ENCODE results near the gene CLIP3.
A peak's percentile ranks its signal among the peaks of the same experiment; 100 is the strongest.

The CLIP3 gene

GRCh38 chr19:36013280-36014011 is 19.2 kb downstream of the CLIP3 start:
- peak in 1 of 10 donors; percentile 67 for DNase-seq
- intact Hi-C loops (cut with DNase I), result no loop called here

- intact Hi-C loops (cut with DNase I), result no loop called here
- no peak for DNase-seq
Measured at GRCh38 chr19:36010402-36010801, 22.3 kb downstream of the CLIP3 start.

GRCh38 chr19:36009633-36010379 is 22.9 kb downstream of the CLIP3 start:
- no peak for DNase-seq
- intact Hi-C loops (cut with DNase I), result no loop called here

GRCh38 chr19:36009220-36009619 is 23.5 kb downstream of the CLIP3 start:
- peak in 9 of 10 donors; percentile 56 to 97 (median 73) for DNase-seq
- intact Hi-C loops (cut with DNase I), result no loop called here

- intact Hi-C loops (cut with DNase I), result no loop called here
- DNase-seq, result no peak
Measured at GRCh38 chr19:36008336-36008978, 24.2 kb downstream of the CLIP3 start, which contains the start of gene SYNE4. TSS of gene SYNE4 (minus strand) at chr19:36008813. CDS start at chr19:36008681, 132 bp downstream.

GRCh38 chr19:36006955-36007354 is 25.7 kb downstream of the CLIP3 start:
- no peak for DNase-seq
- intact Hi-C loops (cut with DNase I), result no loop called here

- DNase-seq, result no peak
- intact Hi-C loops (cut with DNase I), result no loop called here
Measured at GRCh38 chr19:36003284-36003683, 29.4 kb downstream of the CLIP3 start.

GRCh38 chr19:36001605-36002004 is 31.1 kb downstream of the CLIP3 start:
- intact Hi-C loops (cut with DNase I), result no loop called here
- no peak for DNase-seq

- intact Hi-C loops (cut with DNase I), result loop anchor here (5.0 kb wide), 1 partner anchor 56 kb away; the partner anchor contains the start of genes THAP8 and WDR62
- DNase-seq, result no peak
Measured at GRCh38 chr19:35996777-35997176, 35.9 kb downstream of the CLIP3 start.

GRCh38 chr19:35995048-35995993 is 37.4 kb downstream of the CLIP3 start, which contains the start of gene SDHAF1:
TSS of gene SDHAF1 (plus strand) at chr19:35995188. CDS start at chr19:35995275, 87 bp downstream.
- DNase-seq, result peak; percentile 96 to 100 (median 98)
- intact Hi-C loops (cut with DNase I), result loop anchor here (5.0 kb wide), 1 partner anchor 57 kb away; the partner anchor contains the start of genes THAP8 and WDR62

GRCh38 chr19:35993923-35994598 is 38.6 kb downstream of the CLIP3 start:
- peak in 5 of 10 donors; percentile 31 to 88 (median 37) for DNase-seq
- intact Hi-C loops (cut with DNase I), result no loop called here

GRCh38 chr19:35992907-35993765 is 39.5 kb downstream of the CLIP3 start:
- DNase-seq, result no peak
- intact Hi-C loops (cut with DNase I), result no loop called here

GRCh38 chr19:35991731-35992450 is 40.8 kb downstream of the CLIP3 start:
- DNase-seq, result no peak
- intact Hi-C loops (cut with DNase I), result no loop called here

- intact Hi-C loops (cut with DNase I), result no loop called here
- DNase-seq, result no peak
Measured at GRCh38 chr19:35990771-35991730, 41.6 kb downstream of the CLIP3 start.

- intact Hi-C loops (cut with DNase I), result no loop called here
- DNase-seq, result no peak
Measured at GRCh38 chr19:35990156-35990555, 42.5 kb downstream of the CLIP3 start.

GRCh38 chr19:35988824-35989223 is 43.8 kb downstream of the CLIP3 start:
- intact Hi-C loops (cut with DNase I), result no loop called here
- no peak for DNase-seq

GRCh38 chr19:35987571-35987896 is 45.1 kb downstream of the CLIP3 start:
- intact Hi-C loops (cut with DNase I), result no loop called here
- no peak for DNase-seq

Measured in posterior cingulate gyrus (tissue), 11 donors.